Stimulated activated CD4-positive, alpha-beta T cell treated with anti-CD3 and anti-CD28 coated beads, Interleukin-4, amount 100 ng/mL, for 1 hour (primary cell): ENCODE data around the gene VPS26B.
"Not testable (repeated sequence)": the region's sequence is repeated elsewhere in the genome, so short reads cannot be mapped to it uniquely, and the experiment has no call there.

Experiments
- DNase-seq: peaks from one replicate; pipeline ENCODE4 v3.0.0-alpha.2; 2020

The VPS26B gene

DNA sequence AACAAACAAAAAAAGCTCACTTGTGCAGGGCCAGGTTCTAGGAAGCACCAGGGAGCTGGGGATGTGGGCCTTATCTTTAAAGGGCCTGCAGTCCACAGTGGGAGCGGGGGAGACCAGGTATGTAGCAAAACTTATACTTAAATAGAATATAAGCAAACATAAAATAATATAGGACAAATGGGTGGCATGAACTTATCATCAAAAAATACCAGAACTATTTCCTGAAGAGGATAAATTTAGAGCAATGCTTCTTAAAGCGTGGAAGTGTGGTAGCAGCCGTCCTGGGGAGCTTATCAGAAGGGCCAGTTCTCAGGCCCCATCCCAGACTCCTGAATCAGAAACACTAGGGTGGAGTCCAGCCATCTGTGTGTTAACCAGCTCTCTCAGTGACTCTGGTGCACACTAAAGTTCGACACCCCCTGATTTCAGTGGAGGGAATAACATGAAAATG lies 9.3 kb downstream of the VPS26B start:
- DNase-seq, result no peak

DNA sequence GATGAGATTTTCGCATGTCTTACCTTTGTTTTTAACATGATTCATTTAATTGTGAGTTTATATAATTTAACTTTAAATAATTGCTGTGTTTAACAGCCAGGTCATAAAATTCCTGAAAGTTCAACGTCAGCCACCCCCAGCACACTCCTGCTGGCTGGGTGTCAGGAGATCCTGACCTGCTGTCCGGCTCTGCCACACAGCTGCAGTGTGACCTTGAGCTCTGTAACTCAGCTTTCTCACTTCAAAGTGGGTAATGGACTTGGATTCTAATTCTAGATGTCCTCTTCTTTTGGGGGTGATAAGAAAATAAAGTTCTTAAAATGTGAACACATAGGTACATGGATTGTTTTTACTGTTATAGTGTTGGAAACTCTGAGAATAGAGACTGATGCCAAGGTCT lies 10.9 kb downstream of the VPS26B start:
- DNase-seq, result no peak

DNA sequence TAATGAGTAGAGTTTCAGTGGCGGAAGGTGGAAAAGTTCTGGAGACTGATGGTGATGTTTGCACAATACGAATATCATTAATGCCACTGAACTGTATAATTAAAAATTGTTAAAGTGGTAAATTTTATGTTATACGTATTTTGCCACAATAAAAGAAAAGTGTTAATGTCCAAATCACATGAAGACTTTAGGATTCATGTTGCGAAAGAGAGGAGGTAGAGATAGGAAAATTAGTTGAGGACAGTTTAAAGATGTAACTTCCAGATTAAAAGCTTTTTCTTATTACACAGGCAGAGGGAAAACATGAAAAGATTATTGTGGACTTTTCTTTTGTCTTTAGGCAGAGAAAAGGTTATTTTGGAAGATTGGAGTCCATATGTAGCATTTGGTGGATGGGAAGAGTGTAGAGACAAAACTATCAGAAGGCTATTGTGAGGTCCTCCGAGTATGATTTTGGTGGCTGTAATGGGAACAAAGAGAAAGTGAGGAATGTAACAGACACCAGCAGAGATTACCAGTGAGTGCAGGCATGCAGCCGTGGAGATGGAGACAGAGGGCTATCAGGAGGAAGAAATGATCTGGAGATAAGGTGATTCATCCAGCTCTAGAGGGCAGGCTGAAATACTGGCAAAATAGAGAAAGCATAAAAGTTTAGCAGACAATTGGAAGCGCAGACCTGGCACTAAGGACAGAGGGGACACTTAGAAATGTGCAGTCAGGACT lies 12.5 kb downstream of the VPS26B start:
- no peak for DNase-seq

DNA sequence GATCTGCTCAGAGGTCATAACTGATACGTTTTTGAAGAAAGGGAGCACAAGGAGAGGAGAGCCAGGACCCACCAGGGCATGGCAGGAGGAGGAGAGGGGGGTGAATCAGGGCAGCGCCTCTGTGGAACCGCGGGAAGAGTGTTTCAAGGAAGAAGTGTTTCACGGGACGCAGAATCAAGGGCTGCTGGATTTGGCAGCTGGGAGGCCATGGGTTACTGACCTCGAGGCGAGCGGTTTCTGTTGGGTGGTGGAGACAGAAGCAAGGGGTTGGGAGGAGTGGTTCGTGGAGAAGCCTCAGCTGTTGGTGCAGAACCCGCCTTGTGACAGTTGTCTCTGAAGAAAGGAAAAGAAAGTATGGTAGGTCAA lies 13.1 kb downstream of the VPS26B start:
- no peak for DNase-seq

DNA sequence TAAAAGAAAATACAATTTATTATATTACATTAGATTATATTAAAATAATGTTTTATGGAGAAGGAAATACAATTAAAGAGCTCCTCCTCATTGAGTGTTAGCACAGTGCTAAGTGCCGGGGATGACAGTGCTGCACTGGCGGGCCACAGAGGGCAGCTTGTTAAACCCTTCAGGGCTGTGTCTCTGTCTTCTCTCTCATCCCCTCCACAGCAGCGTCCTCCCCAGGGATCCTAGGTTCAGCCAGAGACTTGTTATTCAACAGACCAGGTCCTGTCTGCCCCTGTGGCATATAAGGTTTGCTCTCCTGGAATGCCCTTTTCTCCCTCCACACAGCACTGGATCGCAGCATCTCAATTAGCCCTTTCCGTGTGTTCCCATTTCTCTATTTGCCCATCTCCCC lies 14.5 kb downstream of the VPS26B start:
- no peak for DNase-seq

DNA sequence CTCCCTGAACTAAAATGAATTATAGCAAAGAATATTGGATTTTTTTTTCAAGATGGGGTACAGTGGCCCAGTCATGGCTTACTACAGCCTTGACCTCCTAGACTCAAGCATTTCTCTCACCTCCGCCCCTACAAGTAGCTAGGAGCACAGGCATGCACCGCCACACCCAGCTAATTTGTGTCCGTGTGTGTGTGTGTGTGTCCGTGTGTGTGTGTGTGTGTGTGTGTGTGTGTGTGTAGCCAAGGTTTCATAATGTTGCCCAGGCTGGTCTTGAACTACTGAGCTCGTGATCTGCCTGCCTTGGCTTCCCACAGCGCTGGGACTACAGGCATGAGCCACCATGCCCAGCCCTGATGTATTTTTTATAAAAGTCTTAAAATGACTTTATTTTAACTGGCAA lies 16.1 kb downstream of the VPS26B start:
- no peak for DNase-seq

DNA sequence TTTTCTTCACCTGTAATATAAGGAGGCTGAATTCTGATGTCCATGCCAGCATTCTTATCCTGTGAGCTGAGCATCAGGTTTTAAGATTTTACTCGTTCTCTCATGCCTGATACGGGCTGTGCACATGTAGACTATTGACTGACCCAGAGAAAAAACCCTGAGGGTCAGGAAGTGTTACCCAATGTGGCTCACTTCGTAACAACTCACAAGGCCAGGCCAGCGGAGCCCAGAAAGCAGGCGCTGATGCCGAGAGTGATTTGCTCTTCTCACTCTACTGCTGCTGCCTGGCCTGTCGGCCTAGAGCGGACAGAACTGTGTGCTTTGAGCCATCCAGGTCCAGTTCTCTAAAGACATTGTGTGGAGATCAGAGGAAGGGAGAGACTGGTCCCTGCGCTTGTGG lies 17.9 kb downstream of the VPS26B start:
- no peak for DNase-seq

DNA sequence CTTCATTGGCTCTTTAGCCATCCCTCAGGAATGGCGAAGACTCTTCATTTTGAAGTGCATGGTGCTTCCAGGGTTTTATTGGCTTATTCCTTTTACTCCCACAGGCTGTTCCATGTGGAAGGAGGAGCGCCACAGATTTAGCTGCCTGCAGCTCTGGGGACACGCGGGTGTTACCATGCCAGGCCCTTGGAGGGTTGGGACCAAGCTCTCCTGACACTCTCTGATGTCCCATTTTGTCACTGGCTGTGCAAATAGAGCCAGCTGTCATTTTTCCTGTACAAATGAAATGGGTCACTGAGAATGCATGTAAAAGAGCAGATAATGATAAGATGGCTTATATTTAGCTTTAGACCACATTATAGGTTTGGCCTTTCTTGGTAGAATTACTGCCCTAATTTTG lies 19.4 kb downstream of the VPS26B start:
- DNase-seq, result no peak

DNA sequence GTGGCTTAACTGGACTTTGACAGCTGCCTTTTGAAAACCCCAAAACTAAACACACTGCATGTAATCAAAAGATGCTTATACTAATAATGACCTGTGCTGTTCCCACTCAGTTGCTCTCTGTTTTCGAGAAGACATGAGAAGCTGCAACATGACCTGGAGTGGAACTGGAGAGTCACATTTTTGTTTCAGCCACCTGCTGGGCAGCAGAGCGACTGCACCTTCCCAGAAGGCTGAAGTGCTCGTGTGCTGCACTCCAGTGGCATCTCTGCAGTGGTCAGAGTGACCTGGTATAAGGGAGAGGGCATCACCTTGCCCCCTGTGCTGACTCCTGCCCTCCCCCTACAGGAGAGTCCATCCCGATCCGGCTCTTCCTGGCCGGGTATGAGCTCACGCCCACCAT lies 20.1 kb downstream of the VPS26B start:
- DNase-seq, result no peak

DNA sequence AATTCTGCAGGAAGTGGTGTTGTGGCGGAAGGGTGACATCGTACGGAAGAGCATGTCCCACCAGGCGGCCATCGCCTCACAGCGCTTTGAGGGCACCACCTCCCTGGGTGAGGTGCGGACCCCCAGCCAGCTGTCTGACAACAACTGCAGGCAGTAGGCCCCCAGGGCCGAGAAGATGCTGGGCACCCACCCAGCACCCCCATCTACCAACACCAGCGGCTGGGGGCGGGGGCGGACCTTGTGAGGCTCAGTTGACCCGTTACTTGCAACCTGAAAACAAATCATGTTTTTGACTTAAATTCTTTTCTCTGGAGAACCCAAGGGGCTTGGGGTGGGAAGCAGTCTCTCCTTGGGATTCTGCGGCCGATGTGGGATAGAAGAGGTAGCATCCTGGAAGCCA lies 21.0 kb downstream of the VPS26B start:
- no peak for DNase-seq

DNA sequence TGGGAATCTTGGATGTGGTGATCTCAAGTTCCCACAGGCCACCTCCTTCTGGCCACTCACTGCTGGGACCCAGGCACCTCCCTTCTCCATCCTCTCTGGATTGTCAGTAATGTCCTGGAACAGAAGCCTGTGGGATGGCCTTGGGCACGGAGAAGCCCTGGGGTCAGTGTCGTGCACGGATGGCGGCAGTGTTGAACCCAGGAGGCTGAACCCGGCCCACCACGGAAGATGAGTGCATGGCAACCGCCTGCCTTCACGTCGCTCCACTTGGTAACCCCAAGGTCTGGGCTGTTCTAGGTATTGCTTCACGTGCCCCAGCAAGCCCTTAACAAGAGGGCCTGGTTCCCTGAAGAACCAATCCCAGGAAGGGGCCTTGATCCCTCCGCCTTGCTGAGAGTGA lies 21.6 kb downstream of the VPS26B start:
- no peak for DNase-seq

DNA sequence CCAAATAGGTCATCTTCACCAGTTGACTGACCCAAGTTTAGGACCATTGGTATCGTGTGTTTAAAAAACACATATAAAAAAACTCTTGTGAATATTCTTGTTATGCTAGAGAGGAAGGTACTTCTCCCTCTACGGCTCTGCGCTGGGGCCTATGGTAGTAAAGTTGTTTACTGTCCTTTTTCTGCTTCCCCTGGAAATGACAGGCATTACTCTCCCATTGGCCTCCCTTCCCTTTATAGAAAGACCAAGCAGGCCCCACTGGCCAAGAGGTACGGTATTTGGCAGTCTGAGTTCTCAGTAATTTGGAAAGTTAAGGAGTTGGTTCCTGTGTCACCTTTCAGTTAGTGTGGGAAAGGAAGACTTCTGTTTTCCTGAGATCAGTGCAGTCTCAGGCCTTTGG lies 22.2 kb downstream of the VPS26B start:
- no peak for DNase-seq

DNA sequence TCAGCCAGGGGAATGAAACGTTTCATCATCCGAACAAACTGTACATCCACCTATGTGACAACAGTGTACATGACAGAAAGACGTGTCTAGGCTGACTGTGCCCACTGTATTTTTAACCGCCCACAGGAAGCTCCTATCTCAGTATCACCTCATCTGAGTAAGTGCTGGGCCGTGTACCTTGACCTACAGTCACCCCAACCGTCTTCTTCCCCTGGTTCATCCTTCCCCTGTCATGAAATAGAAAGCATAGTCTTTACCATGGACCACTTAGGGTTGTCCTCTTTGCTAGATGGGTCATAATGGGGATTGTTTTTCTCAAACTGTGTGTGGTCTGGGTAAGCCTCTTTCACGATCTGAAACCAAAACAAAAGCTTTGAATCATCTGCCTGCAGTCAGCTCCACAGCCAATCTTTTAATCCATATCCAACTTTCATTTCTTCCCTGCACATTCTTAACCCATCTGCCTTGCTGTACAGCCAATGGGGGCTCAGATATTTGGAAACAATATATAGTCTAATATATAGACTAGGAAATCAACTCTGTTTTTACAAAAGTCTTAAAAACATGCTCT lies 24.5 kb downstream of the VPS26B start:
- DNase-seq, result no peak

DNA sequence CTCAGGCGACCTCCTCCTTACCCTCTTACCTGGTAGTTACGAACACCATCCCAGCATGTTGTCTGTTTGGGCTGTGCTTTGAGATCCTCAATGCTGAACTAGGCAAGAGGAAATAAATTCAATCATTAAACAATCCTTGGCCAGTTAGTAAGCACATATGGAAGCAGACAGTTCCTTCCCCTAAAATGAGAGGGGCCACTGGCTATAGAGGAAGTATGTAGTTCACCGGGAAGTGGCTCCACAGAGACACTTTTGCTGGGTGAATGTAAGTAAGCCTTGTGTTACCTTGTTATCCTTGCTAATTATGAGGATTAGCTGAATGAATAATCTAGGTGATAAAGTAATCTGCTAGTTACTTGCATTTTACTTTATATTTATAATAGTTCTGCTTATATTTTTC lies 25.8 kb downstream of the VPS26B start:
- no peak for DNase-seq

DNA sequence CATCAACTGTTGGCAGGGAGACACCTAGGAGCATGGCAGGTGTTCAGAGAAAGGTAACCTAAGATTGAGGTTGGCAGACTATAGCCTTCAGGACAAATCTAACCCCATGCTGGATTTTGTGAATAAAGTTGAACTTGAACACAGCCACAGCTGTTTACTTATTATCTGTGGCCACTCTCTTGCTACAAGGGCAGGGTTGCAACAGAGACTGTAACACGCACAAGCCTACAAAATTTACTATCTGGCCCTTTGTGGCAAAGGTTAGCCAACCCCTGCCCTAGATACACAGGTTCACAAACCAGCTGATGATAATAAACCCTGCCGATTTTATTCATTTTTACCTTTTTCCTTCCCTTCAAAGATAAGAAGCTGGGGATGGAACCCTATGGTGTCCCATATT lies 26.2 kb downstream of the VPS26B start:
- no peak for DNase-seq

DNA sequence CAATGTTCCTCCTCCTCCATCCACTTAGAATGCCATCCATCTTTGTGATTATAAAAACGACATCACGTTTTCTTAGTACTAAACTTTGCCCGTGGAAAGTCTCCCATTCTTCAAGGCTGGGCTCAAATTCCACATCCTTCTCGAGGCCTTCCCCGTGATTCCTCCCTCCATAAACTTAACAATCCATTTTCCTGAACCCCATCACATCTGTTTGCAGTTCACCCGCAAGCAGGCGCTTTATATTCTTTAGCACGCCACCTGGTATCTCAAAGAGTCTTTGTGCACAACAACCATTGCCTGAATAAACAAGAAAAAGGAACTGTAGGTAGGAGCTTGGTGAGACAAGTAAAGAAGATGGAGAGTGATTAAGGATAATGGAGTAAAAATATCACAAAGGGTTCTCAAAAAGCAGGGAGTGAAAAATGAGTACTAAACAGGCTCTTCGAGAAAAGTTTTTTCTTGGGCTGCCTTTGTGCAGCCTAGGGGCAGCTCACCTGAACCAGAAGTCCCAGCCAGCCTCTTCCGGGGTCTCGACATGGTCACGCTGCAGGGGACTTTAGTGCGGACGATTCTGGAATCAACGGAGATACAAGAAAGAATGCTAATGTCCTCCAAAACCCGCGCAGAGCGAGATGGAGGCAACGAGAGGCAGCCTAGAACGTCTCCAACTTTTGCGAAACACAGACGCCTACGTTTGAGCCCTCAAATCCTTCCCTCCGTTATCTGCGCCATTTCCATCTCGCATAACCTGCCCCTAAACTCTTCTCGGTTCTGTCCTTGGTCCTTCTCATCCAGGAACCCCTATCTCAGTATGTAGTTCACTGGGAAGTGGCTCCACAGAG lies 28.1 kb downstream of the VPS26B start:
- DNase-seq, result peak; percentile 18

DNA sequence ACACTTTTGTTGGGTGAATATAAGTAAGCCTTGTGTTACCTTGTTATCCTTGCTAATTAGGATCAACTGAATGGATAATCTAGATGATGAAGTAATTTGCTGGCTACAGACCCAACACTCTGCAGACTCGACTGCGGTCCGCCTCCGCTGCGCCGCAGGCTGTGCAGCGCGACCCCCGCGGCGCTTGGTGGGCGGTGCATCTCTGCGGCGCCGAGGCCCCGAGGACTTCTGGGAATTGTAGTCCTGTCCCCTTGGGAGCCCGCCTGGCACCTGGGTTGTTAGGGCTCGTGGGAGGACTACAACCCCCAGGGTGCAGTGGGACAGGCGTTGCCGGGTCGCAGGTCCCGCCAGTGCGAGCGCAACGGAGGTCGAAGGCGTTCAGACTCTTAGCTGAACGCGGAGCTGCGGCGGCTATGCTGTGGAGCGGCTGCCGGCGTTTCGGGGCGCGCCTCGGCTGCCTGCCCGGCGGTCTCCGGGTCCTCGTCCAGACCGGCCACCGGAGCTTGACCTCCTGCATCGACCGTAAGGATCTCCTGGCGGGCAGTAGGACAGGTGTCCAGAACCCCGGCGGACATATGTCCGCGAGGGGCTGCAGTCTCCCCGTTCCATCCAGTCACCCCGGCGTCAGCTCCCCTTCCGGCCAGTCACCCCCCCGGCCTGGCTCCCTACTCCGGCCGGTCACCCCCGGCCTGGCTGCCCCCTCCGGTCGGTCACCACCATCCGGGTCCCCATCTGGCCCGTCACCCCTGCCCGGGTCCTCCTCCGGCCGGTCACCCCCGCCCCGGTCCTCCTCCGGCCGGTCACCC lies 28.9 kb downstream of the VPS26B start, which contains the start of the genes ACAD8 and THYN1:
Gene ACAD8, plus strand, starts transcription at position 381 of the 806 bp plus-strand sequence. Its CDS starts 33 bp downstream, at position 414.
Gene THYN1, minus strand, starts transcription at position 165 of the 806 bp plus-strand sequence. CDS start 470 bp downstream, outside the sequence.
- DNase-seq, result peak; percentile 94

DNA sequence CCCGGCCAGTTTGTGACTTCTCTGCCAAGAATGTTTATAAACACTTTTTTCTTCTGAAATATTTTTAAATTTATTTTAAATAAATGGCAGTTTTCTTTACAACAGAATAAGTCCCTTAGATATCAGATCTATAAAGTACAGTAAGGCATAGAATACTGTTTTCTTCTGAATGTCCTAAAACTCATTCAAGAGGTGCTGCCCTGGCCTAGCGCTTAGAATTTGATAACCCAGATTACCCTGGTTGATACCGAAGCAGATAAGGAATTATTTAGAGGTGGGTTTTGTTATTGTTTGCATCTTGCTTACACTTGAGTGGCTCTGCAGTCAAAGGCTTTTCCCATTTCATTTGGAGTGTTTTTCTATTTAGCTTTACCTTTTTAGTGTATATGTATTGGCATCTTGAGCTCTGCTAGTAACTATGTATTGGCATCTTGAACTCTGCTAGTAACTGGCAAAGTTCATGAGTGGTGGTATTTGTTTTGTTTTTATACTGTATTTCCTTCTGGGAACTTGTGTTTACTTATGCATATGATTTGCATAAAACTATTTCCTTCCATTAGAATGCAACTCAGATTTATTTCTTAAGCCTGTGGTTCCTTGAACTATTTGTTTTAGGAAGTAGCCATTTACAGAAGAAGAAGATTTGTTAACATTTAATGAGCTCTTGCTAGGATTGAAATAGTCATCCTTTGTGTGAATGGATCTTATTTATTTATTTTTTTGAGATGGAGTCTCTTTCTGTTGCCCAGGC lies 30.1 kb downstream of the VPS26B start:
- DNase-seq, result no peak

DNA sequence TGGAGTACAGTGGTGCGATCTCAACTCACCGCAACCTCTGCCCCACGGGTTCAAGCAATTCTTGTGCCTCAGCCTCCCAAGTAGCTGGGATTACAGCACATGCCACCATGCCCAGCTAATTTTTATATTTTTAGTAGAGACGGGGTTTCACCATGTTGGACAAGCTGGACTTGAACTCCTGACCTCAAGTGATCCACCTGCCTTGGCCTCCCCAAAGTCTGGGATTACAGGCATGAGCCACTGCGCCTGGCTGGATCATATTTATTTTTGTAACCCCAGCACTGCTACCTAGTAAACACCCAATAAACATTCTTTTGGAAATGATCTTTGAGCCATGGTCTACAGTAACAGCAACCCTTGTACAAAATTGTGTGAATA lies 30.7 kb downstream of the VPS26B start:
- DNase-seq, result not testable (repeated sequence)

DNA sequence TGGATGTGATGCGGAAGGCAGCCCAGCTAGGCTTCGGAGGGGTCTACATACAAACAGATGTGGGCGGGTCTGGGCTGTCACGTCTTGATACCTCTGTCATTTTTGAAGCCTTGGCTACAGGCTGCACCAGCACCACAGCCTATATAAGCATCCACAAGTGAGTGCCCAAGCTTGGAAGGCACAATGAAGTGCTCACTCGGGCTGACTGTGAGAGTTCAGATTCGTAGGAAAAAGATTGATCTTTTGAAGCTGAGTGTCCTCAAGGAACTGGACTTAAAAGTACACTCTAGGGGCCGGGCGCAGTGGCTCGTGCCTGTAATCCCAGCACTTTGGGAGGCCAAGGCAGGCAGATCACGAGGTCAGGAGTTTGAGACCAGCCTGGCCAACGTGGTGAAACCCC lies 32.6 kb downstream of the VPS26B start:
- no peak for DNase-seq

DNA sequence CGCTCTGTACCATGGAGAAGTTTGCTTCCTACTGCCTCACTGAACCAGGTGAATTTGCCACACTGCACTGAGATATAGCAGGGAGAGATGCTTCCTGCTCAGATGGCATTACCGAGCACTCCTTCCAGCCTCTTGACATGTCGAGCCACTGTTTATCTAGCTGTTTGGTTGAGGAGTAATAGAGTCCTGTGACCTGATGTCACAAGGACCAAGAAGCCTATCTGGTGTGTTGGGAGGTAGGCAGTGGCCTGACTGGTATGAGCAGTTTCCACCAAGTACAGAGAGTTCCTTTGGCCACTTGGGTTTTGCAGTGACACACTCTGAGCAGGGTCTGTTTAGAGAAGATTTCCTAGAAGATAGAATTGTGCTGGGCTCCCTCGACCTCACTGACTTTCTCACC lies 34.1 kb downstream of the VPS26B start:
- no peak for DNase-seq

DNA sequence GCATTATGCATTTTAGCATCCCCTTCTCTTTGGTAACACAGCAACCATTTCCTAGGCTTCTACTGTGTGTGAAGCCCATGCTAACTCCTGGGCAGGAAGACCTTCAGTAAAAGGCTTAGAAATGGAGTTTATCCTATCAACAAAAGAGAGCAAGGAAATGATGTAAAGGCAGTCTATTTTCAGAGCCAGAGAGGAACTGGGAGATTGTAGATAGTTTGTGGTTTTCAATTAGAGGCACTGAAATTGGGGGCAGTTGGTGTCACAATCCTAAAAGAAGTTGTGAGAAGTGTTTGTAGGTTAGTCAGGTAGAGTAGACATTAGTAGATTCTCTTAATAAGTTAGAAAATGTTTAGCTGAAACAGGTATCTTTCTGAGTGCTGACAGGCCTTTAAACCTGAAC lies 36.0 kb downstream of the VPS26B start:
- no peak for DNase-seq
